A549 treated with DMSO at 1 μM for 4 hours (cell line): ENCODE measurements around the gene PCSK5. TPM values are rescaled to one million over a fixed set of nuclear protein-coding genes. Genes with fewer than 3 reads are reported as not detected.

ENCODE experiments used
- total RNA-seq: library from RNA; stranded (reverse); fragments of 200-300 nt; extraction: Qiagen RNA extraction; gene quantifications from 5 replicates; pipeline ENCODE4 v1.2.3, GENCODE V29; 2022; ENCODE audit warnings: low read depth

PCSK5 gene
- total RNA-seq: 0.89 to 1.5 TPM (median 1.0 TPM) in 5 replicates

DNA sequence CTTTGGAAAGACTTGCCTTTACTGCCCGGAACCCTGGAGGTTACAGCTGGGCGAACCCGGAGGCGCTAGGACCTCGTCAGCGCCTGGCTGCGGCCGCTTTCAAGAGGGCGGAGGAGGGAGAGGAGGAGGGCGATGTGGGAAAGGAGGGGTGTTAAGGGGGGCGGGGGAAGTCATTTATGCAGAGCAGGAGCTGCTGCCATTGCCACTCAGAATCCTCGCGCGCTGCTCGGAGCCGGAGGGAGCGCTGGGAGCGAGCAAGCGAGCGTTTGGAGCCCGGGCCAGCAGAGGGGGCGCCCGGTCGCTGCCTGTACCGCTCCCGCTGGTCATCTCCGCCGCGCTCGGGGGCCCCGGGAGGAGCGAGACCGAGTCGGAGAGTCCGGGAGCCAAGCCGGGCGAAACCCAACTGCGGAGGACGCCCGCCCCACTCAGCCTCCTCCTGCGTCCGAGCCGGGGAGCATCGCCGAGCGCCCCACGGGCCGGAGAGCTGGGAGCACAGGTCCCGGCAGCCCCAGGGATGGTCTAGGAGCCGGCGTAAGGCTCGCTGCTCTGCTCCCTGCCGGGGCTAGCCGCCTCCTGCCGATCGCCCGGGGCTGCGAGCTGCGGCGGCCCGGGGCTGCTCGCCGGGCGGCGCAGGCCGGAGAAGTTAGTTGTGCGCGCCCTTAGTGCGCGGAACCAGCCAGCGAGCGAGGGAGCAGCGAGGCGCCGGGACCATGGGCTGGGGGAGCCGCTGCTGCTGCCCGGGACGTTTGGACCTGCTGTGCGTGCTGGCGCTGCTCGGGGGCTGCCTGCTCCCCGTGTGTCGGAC is at the start of gene PCSK5:
Gene PCSK5, plus strand, starts transcription at position 202 of the 805 bp plus-strand sequence. Its CDS starts 509 bp downstream, at position 711.

GRCh38 chr9:76394195-76394959 is 503.9 kb downstream of the PCSK5 start, which contains the start of gene RFK:
TSS of gene RFK (minus strand) at chr9:76394426. CDS start at chr9:76394171, 255 bp downstream.

